Forelimb muscle (tissue), 1 donor: Measurements from ENCODE around the gene LCE3E. TPM values are rescaled to one million over a fixed set of nuclear protein-coding genes. Genes with fewer than 3 reads are reported as not detected.
"Not testable (repeated sequence)": the region's sequence is repeated elsewhere in the genome, so short reads cannot be mapped to it uniquely, and the experiment has no call there.

Source experiments
- DNase-seq: peaks from one replicate; pipeline ENCODE4 v3.0.0-alpha.2; 2013; ENCODE audit warnings: low read depth
- polyA plus RNA-seq: library from polyadenylated mRNA; unstranded; fragments of 120-200 nt; gene quantifications from one replicate; pipeline ENCODE4 v1.2.1, GENCODE V29; 2013; ENCODE audit not compliant: insufficient read length

The LCE3E gene, protein sequence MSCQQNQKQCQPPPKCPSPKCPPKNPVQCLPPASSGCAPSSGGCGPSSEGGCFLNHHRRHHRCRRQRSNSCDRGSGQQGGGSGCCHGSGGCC
- not detected for polyA plus RNA-seq

DNA sequence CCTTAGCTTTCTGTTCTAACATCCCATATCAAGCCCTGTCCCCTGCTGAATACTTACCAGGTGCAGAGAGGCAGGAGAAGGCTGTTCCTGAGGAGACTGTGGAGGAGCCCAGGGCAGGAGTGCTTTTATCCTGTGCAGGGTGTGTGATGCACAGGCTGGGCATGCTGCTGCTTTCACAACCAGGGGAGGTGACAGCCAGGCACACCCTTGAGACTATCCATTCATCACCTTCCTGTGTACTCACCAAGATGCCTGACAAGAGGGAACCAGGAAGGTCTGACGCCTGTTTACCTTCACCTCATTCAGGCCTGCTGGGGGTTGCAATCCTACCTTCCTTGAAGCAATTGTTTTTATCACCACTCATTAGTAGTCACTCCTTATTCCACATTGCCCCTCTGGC is at the start of gene LCE3E:
LCE3E (minus strand) TSS at position 100 of the 400 bp plus-strand sequence. CDS start 572 bp downstream, outside the sequence.
- DNase-seq, result no peak

DNA sequence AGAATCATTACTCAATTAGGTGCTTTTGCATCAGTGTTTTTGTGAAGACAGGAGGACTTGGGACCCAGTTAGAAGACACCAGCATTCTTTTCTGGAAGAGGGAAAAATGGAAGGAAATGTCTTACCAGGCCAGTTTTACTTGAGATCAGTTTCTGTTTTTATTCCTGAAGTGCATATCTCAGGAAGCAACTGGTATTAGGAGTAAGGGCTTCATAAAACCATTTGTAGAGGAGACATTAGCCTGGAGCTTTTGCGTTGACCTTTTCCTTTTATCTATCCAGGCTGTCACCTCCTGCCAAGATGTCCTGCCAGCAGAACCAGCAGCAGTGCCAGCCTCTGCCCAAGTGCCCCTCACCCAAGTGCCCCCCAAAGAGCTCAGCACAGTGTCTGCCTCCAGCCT is 46.9 kb upstream of the LCE3E start, which contains the start of gene LCE3B:
LCE3B (plus strand) TSS at position 301 of the 400 bp plus-strand sequence; CDS start at position 301, 0 bp downstream.
- DNase-seq, result no peak

DNA sequence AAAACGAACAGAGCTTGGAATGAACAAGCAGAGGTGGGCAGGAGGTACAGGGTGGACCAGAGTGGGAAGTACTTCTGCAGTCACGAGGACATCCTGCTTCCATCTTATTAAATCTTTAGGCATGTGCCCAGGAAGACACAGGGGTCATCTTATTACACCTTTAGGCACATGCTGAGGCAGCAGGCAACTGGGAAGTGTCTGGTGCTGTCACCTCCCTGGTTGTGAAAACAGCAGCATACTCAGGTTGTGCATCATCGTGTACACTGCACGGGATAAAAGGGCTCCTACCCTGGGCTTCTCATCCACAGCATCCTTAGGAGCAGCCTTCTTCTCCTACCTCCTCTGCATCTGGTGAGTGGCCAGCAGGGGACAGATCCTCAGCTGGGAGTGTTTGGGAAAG is 33.4 kb upstream of the LCE3E start, which contains the start of gene LCE3C:
LCE3C (plus strand) TSS at position 301 of the 400 bp plus-strand sequence. CDS start 498 bp downstream, outside the sequence.
- no peak for DNase-seq

- no peak for DNase-seq
Measured at GRCh38 chr1:152596986-152597385, 30.4 kb upstream of the LCE3E start.

DNA sequence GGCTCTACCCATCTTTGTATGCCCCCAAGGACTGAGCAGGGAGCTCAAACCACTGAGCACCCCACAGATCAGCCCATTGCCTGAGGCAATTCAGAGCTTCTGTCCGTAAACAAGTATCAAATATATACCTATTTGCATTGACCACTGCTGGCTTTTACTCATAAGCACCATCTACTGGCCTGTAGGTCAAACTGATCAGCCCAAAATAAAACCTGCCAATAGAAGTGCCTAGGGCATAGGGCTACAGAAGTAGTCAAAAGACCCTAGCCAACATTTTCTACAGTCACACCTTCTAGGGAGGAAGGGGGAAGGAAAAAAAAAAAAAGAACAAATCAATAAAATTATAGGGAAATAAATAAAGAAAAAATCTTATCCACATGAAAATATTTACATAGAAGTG is 19.0 kb upstream of the LCE3E start:
- DNase-seq, result no peak

DNA sequence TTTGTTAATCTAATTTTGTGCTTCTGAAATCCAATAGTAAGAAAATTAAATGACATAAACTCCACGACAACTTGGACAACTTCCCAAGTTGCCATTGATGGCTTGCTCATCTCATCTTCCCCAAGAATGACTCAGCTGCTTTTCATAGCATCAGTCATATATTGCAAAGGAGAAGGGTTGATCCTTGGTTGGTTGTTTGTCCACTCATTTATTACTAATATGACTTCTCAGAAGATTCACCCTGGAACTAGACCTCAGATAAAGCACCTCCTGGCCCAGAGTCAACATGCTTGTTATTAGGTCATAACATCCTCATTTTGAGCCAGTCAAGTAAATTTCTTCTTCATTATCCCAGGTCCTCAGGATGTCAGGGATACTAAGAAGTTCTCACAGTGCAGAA is 16.1 kb upstream of the LCE3E start:
- no peak for DNase-seq

GRCh38 chr1:152580433-152580832 is 13.9 kb upstream of the LCE3E start, which contains the start of gene LCE3D:
Gene LCE3D, minus strand, starts transcription at chr1:152580516. Its CDS starts 580 bp downstream, at chr1:152579936.
- DNase-seq, result no peak

DNA sequence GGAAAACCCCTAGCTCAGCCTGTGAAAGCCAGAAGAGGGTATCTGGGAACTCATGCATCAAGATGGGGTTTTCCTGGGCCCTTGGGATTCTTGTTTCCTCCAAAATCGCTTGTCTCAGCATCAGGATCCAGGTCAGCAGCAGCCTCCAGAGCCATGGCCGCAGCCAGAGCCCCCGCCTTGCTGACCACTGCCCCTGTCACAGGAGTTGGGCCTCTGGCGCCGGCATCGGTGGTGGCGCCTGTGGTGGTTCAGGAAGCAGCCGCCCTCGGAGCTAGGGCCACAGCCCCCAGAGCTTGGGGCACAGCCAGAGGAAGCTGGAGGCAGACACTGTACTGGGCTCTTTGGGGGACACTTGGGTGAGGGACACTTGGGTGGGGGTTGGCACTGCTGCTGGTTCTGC is 12.9 kb upstream of the LCE3E start:
- DNase-seq, result not testable (repeated sequence)

DNA sequence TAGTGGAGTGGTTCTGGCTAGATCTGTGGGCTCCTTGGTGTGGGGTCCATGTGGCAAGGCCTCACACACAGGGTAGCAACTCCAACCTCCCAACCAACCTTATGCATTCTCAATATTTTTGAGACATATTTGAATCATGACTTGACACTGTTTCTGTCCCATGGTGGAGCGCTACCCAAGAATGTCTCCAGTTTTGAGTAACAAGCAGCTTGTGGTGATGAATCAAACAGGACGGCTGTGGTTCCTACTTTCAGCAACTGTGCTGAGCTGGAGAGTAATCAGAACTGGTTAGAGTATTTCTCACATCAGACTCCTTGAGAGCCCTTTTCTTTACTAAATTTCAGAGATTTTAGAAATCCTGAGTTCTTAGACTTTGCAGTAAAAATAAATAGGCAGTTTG is 10.6 kb upstream of the LCE3E start:
- DNase-seq, result no peak

- no peak for DNase-seq
Measured at GRCh38 chr1:152565535-152566215, 905 bp downstream of the LCE3E start.

DNA sequence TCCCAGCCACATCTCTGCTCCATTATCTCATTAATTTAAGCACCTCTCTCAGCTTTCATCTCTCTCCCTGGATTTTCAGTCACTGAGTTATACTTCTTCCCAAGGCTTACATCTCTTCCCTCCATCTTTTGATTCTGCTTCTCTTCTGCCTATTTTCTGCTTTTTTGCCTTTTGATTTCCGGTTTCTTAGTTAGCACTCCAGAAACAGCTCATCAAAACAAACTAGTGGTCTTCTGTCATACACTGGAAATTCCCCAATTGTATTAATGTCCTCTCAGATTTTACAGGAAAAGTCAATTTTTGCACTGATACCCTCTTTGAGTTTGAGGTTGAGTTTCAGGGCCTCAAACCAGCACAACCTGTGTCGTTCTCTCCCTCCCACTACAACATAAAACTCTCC is 1.5 kb downstream of the LCE3E start:
- DNase-seq, result no peak

DNA sequence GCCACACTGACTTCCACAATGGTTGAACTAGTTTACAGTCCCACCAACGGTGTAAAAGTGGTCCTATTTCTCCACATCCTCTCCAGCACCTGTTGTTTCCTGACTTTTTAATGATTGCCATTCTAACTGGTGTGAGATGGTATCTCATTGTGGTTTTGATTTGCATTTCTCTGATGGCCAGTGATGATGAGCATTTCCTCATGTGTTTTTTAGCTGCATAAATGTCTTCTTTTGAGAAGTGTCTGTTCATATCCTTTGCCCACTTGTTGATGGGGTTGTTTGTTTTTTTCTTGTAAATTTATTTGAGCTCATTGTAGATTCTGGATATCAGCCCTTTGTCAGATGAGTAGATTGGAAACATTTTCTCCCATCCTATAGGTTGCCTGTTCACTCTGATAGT is 18.2 kb downstream of the LCE3E start:
- not testable (repeated sequence) for DNase-seq

- no peak for DNase-seq
Measured at GRCh38 chr1:152546704-152547103, 19.9 kb downstream of the LCE3E start.

- DNase-seq, result no peak
Measured at GRCh38 chr1:152543820-152544219, 22.8 kb downstream of the LCE3E start.

- DNase-seq, result no peak
Measured at GRCh38 chr1:152539901-152540300, 26.7 kb downstream of the LCE3E start.

GRCh38 chr1:152537496-152537895 is 29.1 kb downstream of the LCE3E start:
- no peak for DNase-seq

DNA sequence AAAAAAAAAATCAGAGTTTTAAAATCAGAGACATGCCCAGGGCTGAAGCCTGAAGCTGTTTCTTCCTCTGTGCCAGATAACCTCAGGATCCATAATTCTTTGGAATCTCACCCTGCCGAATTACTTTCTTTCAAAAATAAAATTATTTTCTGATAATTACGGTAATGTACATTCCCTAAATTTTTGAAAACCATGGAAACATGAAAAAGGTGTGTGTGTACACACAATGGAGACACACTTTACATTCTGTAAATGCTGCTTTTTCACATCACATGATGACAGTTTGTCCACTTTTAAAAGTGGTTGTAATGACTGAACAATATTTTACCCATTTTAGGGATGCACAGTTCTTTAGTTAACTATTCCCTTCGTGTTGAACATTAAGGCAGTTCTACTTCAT is 30.8 kb downstream of the LCE3E start:
- no peak for DNase-seq

GRCh38 chr1:152533327-152533938 is 33.1 kb downstream of the LCE3E start:
- DNase-seq, result no peak

GRCh38 chr1:152525080-152525641 is 41.4 kb downstream of the LCE3E start:
- no peak for DNase-seq

DNA sequence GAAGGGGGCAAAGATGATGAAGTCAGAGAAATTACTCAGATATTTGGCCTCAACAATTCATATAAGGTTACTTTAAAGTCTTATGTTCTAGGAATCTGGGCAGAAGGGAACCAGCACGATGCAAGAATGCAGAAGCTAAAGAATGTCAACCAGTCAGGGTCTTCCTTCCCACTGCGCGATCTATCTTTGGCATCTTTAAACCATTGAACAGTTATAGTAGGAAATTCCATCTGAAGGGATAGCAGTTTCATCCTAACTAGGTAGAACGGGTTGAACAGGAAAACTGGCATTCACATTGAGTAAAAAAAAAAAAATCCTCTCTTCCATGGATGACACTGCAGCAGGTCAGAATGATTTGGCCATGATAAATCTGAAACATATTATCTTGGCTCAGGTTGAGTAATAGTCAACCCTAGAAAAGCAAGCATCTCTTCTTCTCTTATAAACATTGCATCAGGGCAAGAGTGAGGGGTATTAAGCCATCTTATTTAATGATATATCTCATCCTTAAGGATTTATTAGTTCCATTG is 46.0 kb downstream of the LCE3E start:
- no peak for DNase-seq

GRCh38 chr1:152519851-152520250 is 46.7 kb downstream of the LCE3E start:
- DNase-seq, result no peak

GRCh38 chr1:152517237-152517811 is 49.3 kb downstream of the LCE3E start:
- DNase-seq, result no peak
